HG02571 (cell line): ENCODE results near the gene WWOX.

ENCODE experiments used
- ATAC-seq: cut with Tn5 transposase; IDR thresholded peaks from one replicate; pipeline ENCODE4 v1.9.1; 2021; ENCODE audit warnings: mild to moderate bottlenecking, moderate library complexity; ENCODE audit not compliant: unreplicated experiment

WWOX gene

DNA sequence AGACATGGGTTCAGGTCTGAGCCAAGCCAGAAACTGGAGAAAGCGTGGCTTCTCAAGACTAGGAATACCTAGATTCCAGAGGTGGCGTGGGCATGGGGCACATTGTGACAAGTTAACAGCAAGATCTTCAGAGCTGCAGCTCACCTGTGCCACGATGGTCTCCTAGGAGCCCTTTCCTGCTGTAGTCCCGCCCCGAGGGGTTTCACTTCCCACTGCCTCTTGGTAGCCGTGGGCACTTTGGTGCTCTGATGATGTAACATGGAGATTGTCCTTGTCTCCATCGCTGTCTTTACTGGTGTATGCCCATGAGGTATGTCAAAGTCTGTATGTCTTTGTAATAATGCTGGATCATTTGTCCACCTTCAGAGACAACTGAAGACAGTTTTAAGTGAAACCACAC is 89.7 kb downstream of the WWOX start:
- ATAC-seq = no peak

DNA sequence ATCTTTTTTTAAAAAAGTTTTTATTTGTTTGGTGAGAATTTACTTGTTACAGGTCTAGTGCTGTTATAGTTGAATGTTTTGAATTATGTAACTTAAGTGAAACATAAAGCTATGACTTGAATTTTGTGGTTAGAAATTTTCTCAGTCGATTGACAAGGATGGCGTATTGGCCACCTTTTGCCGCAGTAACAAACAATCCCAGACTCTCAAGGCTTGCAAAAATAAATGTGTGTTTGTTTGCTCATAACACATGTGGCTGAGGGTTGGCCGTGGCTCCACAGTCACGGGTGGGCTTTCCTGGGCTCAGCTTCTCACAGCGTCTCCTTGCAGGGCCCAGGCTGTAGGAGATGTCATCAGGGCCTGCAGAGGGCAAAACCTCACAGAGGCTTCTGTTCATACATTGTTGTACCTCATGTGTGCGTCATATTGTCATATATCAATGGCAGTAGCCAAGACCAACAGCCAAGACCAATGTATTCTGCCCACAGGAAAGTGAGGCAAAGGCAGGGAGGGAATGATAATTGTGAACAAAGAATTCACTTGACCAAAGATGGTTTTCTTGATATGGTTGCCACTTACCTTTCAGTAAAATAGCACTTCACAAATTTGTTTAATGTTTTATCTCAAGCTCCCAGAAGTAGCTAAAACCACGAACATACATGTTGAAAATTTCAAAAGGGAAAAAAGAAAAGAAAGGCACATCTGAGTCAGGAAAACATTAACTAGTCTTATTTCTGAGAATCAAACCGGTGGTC is 93.5 kb downstream of the WWOX start:
- no peak for ATAC-seq

DNA sequence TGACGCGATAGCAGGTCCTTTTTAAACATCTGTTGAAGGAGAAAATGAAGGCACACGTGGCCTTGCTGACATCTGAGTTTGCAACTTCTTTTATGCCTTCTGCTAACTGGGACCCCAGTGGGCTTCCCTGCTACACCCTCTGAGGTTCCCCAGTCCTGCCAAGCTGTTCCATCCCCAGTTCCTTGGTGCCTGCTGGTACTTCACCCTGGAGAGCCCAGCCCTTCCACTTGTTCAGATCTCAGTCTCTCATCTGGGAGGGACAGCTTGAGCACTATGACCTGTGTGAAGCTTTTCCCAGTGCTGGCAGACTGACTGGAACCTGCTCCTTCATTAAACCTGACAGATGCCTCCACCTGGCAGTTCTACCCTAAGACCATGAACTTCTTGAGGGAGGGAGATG is 95.5 kb downstream of the WWOX start:
- ATAC-seq = no peak

DNA sequence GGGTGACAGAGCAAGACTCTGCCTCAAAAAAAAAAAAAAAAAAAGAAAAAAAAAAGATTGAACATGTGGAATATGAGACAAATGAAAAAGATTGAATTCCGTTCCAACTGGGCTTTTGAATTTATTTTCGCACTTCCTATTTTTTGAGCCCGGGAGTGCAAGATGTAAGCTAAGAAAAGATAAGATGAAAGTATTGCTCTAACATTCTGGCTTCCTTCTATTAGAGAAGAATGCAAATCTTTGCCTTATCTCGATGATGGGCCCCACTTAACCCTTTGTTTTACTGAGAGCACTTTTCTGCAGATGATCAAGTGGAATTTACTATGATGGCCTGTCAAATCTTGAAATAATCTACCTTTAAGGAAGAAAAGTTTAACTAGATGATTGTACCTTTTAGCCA is 96.3 kb downstream of the WWOX start:
- no peak for ATAC-seq

DNA sequence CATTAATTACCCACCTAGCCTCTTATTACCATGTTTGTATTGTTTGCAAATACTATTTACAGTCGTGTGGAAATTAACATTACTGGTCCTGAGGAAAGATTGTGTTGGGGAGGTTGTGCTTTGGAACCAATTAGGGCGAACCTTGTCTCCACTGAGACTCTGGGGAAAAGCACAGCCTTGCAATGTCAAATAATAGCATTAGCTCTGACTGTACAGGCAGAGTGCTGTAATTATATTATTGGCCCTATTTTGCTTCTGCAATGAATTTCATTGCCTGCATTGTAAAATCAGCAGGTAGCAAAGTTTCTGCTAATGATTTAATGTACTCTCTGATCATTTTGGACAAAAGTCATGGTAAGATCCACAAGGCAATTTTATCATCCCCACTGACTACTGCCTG is 97.0 kb downstream of the WWOX start:
- no peak for ATAC-seq

DNA sequence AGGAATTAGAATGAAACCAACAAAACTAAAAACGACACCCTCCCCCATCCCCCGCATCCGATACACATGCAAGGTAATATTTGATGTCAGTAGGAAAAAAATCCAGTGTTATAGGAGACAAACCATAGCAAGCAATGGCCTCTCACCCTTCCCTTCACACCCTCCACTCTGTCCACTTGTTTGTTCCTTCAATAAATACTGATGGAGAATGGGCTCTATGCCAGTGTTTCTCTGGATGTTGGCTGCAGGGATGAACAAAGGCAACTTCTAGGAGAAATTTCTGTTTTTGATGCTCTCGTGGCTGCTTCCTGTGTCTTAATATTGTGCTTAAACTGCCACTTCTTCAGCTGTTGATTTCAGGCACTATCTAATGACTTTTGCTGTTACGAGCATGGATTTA is 98.8 kb downstream of the WWOX start:
- ATAC-seq = no peak

DNA sequence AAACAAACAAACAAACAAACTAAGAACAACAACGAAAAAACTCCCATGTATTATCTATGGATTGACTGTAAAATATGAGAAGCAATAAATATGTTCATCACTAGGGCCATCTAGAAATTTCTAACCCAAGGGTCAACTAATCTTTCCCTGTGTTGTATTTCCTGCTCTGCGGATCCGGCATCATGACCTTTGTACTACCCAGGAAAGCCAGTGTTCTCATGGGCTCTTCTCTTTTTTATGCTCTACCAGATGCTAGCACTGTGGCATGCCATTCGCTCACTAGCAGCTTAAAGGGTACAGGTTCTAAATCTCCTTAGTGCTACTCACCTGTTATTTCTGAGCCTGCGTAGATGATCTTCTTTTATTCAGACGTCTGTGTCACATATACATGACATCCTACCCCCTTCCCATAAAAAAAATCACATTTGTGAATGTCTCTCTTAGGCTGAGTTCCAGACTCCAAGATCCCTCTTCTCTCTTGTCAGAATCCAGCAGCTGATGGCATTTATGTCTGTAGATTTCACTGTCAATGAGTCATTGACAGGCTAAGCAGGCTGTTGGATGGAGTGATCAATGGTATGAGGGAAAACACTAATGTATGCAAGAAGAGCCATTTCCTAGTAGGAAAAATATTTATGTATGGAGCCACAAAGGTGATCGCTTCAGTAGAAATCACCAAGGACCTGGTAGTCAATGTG is 100.0 kb downstream of the WWOX start:
- ATAC-seq = no peak

DNA sequence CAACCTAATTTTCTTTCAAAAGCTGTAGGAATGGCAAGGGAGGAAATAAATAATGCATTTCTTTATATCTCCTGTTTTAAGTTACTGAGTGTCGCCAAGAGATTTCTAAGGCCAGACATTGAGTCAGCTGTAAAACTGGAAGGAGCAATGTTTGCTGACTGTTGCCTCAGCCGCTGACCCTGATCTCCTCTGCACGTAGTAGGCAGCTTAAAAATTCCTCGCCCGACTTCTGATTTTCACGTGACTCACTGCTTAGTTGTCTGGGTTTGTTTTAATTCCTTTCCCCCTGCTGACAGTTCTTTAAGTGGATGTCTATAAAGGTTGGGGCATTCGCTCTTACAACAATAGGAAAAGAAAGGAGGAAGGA is 100.6 kb downstream of the WWOX start:
- no peak for ATAC-seq

DNA sequence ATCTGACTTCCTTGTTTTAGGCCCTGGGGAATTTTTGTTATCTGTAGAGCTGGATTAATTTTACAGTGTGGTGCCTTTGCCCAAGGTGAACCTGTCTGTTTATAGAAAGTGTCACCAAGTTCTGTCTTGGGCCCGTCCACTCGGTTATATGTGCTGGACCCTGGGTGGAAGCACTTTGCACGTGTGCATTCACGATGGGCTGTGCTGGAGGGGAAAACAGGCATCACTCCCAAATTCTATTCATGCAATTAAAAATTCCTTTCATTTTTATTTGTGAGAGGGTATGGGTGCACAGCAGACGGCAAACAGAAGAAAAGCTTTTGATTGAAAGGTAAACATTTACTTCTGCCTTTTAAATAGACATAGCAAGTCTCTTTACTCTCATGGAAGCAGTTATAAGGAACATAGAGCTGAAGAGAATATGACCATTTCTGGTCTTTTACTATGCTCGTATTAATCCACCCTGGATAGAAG is 101.2 kb downstream of the WWOX start:
- ATAC-seq = no peak

DNA sequence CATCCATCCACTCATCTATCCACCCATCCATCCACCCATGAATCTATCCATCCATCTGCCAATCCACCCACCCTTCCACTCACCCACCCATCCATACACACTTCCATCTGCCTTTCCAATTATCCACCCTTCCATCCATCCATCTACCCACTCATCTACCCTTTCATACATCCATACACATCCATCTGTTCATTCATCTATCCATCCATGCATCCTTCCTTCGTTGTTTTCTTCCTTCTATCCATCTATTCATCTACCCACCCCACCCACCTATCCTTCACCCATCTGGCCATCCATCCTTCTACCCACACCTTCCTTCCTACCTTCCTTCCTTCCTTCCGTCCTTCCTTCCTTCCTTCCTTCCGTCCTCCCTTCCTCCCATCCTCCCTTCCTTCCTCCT is 106.1 kb downstream of the WWOX start:
- no peak for ATAC-seq

DNA sequence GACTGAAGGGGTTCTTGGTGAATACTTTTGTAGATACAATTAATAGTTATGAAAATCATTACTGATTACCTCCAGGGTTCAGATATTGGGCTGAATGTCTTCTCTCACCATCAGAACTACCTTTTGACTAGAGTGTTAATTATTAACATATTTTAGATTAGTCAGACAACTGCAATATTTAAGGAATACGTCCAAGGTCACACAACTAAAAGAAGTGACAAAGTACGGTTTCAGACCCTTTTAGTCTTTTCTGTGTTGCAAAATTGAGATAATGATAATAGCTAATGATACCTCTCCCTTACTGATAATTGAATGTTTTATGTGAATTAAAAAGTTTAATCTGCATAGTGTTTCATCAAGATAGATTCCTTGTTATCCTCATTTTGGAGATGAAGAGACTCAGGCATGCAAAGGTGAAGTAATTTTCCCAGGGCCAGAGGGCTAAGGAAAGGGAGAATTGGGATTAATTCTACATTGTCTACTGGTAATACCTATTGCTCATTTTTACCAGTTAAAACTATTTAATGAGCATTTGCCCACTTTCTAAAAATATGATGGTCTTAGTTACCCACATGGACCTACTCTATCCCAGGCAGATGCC is 107.3 kb downstream of the WWOX start:
- ATAC-seq = no peak

DNA sequence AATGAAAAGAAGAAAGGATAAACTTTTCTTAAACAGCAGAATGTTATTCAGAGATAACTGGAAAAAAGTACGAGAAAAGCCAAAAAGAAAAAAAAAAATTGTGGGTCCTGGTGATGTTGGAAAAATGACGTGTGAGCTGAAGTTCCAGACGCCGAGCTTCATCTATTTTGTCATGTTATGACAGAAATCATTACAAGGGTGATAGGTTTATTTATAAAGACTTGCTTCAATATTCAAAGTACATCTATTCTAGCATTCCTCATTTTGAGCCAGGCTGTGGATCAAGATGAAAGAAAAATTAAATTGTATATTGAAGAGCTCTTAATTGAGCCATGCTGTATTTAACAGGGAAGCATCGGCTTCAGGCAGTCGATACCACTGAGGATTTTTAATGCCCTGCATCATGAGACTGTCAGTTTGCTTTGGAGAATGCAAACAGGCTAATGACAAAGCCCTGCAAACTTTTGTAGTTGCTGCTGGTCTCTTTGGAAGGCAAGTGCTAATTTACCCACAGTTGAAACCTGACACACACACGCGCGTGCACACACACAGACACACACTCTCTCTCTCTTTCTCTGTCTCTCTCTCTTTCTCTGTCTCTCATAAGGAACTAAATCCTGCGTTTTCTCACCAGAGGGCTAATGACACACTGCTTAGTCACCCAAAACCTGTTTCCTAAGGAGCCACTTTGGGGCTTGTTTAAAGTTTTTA is 110.7 kb downstream of the WWOX start:
- no peak for ATAC-seq

DNA sequence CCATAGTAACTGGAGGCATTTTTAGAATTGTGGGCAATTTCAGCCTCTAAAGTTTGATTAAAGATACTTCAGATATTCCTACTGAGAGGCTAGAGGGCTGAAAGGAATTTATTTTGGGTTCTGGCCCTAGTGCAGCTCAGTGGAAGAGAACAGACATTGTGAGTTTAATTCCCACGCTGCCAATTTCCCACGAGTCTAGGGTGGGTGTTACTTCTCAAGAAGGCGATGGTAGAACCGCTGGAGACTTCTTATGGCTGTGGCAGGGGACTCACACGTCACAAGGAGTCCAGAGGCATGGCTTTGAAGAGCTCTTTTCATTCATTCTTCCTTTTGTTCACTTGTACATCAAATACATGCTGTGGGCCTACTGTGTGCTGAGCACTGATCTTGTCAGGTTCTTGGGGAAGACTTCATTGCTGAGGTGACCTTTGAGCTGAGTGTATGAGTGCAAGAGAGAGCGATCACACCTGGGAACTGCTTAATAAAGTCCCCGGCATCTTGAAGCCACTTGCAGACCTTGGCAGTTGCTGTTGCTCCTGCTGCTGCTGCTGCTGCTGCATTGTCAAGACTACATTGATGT is 111.7 kb downstream of the WWOX start:
- no peak for ATAC-seq

DNA sequence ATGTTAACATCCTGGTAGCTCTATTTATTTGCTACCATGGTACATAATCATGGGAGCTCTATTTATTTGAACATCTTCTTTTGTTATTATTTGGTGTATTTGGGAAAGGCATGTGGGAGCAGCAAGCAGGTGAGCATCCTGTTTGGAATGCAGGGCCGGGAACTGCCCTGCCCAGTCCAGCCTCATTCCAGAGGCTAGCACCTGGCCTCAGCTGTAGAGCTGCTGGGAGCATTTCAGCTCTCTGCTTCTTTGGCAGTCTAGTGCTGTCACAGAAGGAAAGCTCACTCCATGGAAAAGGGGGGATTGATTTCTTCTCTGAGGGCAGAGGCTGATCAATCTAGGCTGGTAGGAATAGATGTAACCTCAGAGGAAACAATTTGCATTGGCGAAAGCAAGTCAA is 112.5 kb downstream of the WWOX start:
- ATAC-seq = no peak

DNA sequence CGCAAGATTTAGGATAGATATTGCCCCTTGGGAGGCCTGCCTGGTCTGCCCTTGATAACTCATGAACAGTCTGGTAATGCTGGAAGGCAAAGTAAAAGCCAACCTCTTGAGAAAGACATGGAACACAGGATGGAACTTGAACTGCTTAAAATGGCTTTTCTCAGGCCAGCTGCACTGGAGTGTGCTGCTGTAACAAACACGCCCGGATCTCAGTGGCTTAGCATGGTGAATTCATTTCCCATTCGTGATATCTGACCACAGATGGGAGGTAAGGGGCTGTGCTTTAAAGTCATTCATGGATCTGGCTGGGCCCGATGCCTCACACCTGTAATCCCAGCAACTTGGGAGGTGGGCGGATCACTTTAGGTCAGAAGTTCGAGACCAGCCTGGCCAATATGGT is 113.2 kb downstream of the WWOX start:
- ATAC-seq = no peak

DNA sequence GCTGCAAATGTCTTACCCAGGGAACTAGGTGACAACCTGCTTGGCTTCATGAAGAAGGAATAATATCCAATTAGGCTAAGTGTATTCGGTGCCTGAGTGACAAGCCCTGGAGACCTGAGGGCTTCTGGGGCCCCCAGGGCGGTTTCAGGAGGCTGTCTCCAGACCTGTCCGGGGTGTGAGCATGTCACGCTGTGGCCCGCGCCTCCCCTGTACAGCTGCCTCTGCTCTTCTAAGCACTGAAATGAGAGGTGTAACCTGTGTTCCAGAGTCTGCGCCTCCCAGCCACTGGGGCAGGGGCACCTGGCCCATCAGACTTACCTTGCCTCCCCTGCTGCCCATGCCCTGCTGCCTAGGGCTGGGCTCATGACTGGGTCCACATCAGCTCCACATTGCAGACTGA is 114.3 kb downstream of the WWOX start:
- no peak for ATAC-seq

DNA sequence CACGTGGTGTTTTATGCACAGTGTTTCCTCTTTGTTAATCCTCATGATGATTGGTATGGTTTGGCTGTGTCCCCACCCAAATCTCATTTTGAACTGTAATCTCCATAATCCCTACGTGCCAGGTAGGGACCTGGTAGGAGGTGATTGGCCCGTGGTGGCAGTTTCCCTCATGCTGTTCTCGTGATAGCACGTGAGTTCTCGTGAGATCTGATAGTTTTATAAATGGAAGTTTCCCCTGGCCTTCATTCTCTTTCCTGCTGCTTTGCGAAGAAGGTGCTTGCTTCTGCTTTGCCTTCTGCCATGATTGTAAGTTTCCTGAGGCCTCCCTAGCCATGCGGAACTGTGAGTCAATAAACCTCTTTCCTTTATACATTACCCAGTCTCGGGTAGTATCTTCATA is 115.8 kb downstream of the WWOX start:
- no peak for ATAC-seq

DNA sequence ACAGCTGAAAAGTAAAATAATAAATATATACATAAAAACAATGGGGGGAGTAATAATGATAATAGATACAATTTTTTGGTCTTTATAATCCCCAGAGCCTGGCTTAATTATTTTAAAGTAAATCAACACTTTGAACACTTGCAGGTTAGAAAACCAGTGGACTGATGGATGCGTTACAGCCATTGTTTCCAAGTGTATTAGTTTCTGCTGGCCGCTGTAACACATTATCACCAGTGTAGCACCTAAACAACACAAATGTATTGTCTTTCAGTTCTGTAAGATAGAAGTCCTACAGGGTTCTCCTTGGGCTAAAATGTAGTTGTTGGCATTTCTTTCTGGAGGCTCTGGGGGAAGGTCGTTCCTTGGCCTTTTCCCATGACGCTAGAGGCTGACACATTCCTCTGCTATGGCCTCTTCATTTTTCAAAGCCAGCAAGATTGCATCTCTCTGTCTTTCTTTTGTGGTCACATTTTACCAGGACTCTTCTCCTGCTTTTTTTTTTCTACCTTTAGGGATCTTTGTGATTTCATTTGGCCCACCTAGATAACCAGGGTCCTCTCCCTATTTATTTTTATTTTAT is 116.8 kb downstream of the WWOX start:
- no peak for ATAC-seq

DNA sequence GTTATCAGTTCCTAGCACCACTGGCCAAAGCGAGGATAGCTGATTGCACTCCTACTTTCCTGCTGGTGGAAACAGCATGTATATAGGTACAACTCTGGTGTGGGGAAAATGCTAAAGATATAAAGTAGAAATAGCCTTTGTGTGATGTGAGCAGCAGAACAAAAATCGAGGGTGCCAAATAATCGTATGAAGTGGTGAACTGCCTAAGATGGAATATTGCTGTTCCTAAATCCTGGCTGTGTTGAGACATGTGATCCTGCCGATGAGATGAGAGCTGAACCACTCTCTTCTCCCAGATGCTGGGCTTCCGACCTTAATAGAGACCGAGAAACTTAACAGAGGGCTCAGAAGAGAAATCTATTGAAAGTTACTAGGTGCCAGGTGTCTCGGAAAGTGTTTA is 117.8 kb downstream of the WWOX start:
- ATAC-seq = no peak

DNA sequence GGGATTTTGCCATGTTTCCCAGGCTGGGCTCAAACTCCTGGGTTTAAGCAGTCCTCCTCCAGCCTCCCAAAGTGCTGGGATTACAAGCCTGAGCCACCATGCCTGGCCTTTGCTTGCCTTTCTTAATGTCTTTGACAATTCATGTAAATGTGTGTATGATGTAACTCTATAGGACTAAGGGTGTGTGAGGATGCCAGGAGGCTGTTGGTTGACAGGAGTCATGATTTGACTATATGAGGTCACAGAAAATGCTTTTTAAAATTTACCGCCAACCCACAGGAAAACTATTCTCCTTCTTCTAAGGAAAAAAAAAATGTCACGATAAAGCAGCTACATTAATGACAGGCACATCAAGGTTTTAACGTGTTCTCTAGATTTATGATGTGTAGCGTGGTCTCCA is 118.8 kb downstream of the WWOX start:
- ATAC-seq = no peak
